Upper lobe of left lung (tissue), 6 donors: Measurements from ENCODE around the gene EMC8. TPM values are rescaled to one million over a fixed set of nuclear protein-coding genes. Genes with fewer than 3 reads are reported as not detected.

Experiments used
- ATAC-seq, 2 donors: fragments of 200-7000 bp; cut with Tn5 transposase; one replicate each; pipeline ENCODE4 v1.9.1; 2022; ENCODE audit warnings: mild to moderate bottlenecking in 2 of 2, moderate library complexity in 2 of 2; ENCODE audit not compliant: low FRiP score in 2 of 2
- DNase-seq, 2 donors: peaks; one replicate each; pipeline ENCODE4 v3.0.0-alpha.2; 2019 to 2020
- H3K27ac ChIP-seq, 4 donors: fragments of 200-600 bp; sonication (generic); one replicate each; pipeline ENCODE4 v1.5.1; 2016 to 2019
- H3K27me3 ChIP-seq, 4 donors: fragments of 200-600 bp; sonication (generic); one replicate each; pipeline ENCODE4 v1.5.1; 2017 to 2019
- H3K36me3 ChIP-seq, 4 donors: fragments of 200-600 bp; sonication (generic); one replicate each; pipeline ENCODE4 v1.5.1; 2016 to 2019
- H3K4me1 ChIP-seq, 4 donors: fragments of 200-600 bp; sonication (generic); one replicate each; pipeline ENCODE4 v1.5.1; 2018 to 2019
- H3K4me3 ChIP-seq, 4 donors: fragments of 200-600 bp; sonication (generic); one replicate each; pipeline ENCODE4 v1.5.1; 2017 to 2019; ENCODE audit warnings: mild to moderate bottlenecking in 2 of 4, moderate library complexity in 1 of 4
- H3K9me3 ChIP-seq, 4 donors: fragments of 200-600 bp; sonication (generic); one replicate each; pipeline ENCODE4 v1.5.1; 2018 to 2019
- EP300 ChIP-seq, 4 donors: sonication (generic); formaldehyde crosslinking; IDR thresholded peaks; one replicate each; pipeline ENCODE4 v1.5.1; 2017; ENCODE audit warnings: antibody characterized with exemption in 4 of 4, control low read depth in 2 of 4
- POLR2A ChIP-seq, 4 donors: fragments of 450-650 bp; IDR thresholded peaks; one replicate each; pipeline ENCODE4 v1.5.1; 2016 to 2017; ENCODE audit warnings: antibody characterized with exemption in 4 of 4, mild to moderate bottlenecking in 2 of 4
- POLR2AphosphoS5 ChIP-seq, 2 donors: sonication (generic); formaldehyde crosslinking; IDR thresholded peaks; one replicate each; pipeline ENCODE4 v1.5.1; 2017; ENCODE audit warnings: antibody characterized with exemption in 2 of 2
- WGBS, 2 donors: methylation state at CpG; one replicate each; pipeline ENCODE4 v1.1.5; 2017 to 2018; 5-methylcytosine and 5-hydroxymethylcytosine counted together
- total RNA-seq, 6 donors: library from RNA; depleted of rRNA in 4 of 6; stranded (reverse); fragments of >200 nt in 4 of 6; gene quantifications; one replicate each; pipeline versions ENCODE4 v1.1.0 to v1.2.1, GENCODE V29; 2016 to 2021
- TF ChIP-seq, protein P1 (sequence below), 6 experiments: fragments of 450-650 bp in 4 of 6; fragments of 200-600 bp in 2 of 6; sonication (generic) in 2 of 6; IDR thresholded peaks; one replicate each; pipeline ENCODE4 v1.5.1; 2016 to 2019; ENCODE audit warnings: antibody characterized with exemption in 6 of 6
- donor health status: DM: no; HTN: no; CAD: no; lungs with moderate emphysema.
- donor health status: DM: no; HTN: yes; CAD: no; lungs with severe emphysema.

EMC8 gene
- total RNA-seq, 6 donors from 2014 or later = 15.8 to 39.8 (median 25.6) TPM

DNA sequence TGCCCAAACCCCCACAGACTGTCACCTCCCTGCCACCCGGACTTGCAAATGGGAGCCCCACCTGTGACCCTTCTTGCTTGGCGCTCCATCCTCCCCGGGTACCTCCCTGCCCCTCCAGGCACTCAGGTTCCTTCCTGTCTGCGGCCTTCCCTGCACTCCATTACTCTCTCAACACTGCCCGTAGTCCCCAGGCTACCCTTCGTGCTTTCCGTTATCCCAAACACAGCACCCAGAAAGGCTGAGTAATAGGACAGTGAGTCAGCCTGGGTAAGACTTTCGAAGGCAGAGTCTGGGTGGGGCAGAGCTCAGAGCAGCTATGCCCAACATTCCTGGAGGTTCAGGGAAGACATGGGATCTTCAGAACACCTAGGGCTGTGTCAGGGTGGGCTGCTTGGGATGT is 31.8 kb downstream of the EMC8 start:
- Histone ChIP-seq H3K27me3 (no peaks in the 10 kb centered on the region), H3K4me1 (no peaks in the 10 kb centered on the region), H3K27ac (no peak overlapping the region), H3K4me3 (no peak overlapping the region), H3K36me3 (no peaks in the 10 kb centered on the region), H3K9me3 (no peaks in the 10 kb centered on the region)
- DNase-seq (no peak), ATAC-seq (no peak)
- WGBS, 2 donors = 59 to 72% methylated on average over 8 of the region's 8 CpGs
- no peak for TF ChIP-seq POLR2A (IDR thresholded peaks at IDR 0.05)
- no peak for TF ChIP-seq EP300 (IDR thresholded peaks at IDR 0.05)
- TF ChIP-seq, protein P1, sequence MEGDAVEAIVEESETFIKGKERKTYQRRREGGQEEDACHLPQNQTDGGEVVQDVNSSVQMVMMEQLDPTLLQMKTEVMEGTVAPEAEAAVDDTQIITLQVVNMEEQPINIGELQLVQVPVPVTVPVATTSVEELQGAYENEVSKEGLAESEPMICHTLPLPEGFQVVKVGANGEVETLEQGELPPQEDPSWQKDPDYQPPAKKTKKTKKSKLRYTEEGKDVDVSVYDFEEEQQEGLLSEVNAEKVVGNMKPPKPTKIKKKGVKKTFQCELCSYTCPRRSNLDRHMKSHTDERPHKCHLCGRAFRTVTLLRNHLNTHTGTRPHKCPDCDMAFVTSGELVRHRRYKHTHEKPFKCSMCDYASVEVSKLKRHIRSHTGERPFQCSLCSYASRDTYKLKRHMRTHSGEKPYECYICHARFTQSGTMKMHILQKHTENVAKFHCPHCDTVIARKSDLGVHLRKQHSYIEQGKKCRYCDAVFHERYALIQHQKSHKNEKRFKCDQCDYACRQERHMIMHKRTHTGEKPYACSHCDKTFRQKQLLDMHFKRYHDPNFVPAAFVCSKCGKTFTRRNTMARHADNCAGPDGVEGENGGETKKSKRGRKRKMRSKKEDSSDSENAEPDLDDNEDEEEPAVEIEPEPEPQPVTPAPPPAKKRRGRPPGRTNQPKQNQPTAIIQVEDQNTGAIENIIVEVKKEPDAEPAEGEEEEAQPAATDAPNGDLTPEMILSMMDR (IDR thresholded peaks at IDR 0.05) = no peak
- TF ChIP-seq POLR2AphosphoS5 (IDR thresholded peaks at IDR 0.05) = no peak

DNA sequence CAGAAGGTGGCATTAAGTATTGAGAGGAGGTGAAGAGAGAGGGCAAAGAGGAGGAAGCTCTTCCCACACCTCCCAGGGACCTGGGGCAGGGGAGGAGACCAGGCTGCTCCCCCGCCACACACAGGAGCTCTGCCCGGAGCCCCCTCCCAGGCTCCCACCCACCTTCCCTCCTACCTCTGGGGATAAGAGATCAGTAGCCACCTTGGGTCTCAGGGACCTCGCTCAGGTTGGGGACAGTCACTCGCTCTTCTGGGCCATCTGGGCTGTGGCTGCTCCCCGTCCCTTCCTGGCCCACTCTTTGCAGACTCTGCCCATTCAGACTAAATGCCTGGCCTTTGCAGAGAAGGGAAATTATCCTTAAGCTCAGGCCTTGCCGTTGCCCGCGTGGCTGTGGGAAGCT is 33.6 kb downstream of the EMC8 start:
- ATAC-seq = no peak
- WGBS, 2 donors = 63 to 74% methylated on average over 6 to 8 of the region's 8 CpGs

DNA sequence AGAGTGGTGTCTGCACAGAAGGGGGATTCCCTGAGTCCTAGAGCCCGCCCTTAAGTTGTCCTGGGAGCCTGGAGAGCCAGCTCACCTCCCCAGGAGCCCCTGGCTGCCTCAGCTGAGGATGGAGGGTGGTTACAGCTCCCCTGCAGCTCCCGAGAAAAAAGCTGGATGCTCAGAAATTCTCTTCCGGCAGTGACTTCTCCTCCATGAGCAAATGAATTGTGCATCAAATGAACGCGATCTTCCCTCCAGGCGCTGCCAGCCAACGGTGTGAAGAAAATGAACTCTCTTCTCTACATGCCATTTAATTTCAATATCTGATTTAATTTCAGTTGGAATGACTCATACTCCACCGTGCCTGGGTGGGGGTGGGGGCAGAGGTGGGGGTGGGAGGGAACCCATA is 34.1 kb downstream of the EMC8 start:
- 68 to 69% methylated on average over 7 to 8 of the region's 8 CpGs for WGBS, 2 donors

More for the DNA sequence above, 33.6 kb downstream of the EMC8 start:
- TF ChIP-seq, protein P1 (IDR thresholded peaks at IDR 0.05) = no peak
- TF ChIP-seq EP300 (IDR thresholded peaks at IDR 0.05) (no peak), POLR2A (IDR thresholded peaks at IDR 0.05) (no peak), POLR2AphosphoS5 (IDR thresholded peaks at IDR 0.05) (no peak)
- DNase-seq = no peak
- Histone ChIP-seq H3K4me3 (no peak overlapping the region), H3K36me3 (no peaks in the 10 kb centered on the region), H3K27ac (no peak overlapping the region), H3K4me1 (peaks cover 0 to 4% (median 0%) of the 10 kb centered on the region in 4 donors), H3K27me3 (no peaks in the 10 kb centered on the region), H3K9me3 (no peaks in the 10 kb centered on the region)

DNA sequence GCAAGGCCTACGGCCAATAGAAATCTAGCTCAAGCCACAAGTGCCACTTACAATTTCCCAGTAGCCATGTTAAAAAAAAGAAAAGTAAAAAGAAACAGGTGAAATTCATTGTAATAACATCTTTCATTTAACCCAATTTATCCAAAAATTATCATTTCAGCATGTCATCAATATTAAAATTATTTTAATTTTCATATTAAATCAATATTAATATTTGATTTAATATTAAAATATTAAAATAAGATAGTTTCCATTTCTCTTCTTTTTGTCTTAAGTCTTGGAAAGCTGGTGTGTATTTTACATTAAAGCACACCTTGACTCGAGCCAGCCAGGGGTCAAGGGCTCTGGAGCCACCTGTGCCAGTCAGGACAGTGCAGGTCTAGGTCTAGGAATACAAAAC is 35.7 kb downstream of the EMC8 start:
- Histone ChIP-seq H3K4me3 (no peak overlapping the region), H3K36me3 (no peaks in the 10 kb centered on the region), H3K27ac (no peak overlapping the region), H3K4me1 (peaks cover 0 to 9% (median 2%) of the 10 kb centered on the region in 4 donors), H3K9me3 (no peaks in the 10 kb centered on the region), H3K27me3 (no peaks in the 10 kb centered on the region)
- WGBS, 2 donors = 83 to 89% methylated on average over 2 of the region's 2 CpGs
- TF ChIP-seq POLR2AphosphoS5 (IDR thresholded peaks at IDR 0.05) (no peak), POLR2A (IDR thresholded peaks at IDR 0.05) (no peak), EP300 (IDR thresholded peaks at IDR 0.05) (no peak)
- TF ChIP-seq, protein P1 (IDR thresholded peaks at IDR 0.05) = no peak
- DNase-seq = no peak
- ATAC-seq = no peak

More for the DNA sequence above, 34.1 kb downstream of the EMC8 start:
- H3K36me3 ChIP-seq = no peaks in the 10 kb centered on the region
- H3K4me3 ChIP-seq = no peak overlapping the region
- peaks cover 0 to 4% (median 0%) of the 10 kb centered on the region in 4 donors for H3K4me1 ChIP-seq
- ATAC-seq = no peak
- H3K27me3 ChIP-seq = no peaks in the 10 kb centered on the region
- H3K27ac ChIP-seq = no peak overlapping the region
- no peaks in the 10 kb centered on the region for H3K9me3 ChIP-seq
- DNase-seq = no peak
- TF ChIP-seq POLR2AphosphoS5 (IDR thresholded peaks at IDR 0.05) = no peak
- TF ChIP-seq EP300 (IDR thresholded peaks at IDR 0.05) = no peak
- no peak for TF ChIP-seq POLR2A (IDR thresholded peaks at IDR 0.05)
- TF ChIP-seq, protein P1 (IDR thresholded peaks at IDR 0.05) = no peak

DNA sequence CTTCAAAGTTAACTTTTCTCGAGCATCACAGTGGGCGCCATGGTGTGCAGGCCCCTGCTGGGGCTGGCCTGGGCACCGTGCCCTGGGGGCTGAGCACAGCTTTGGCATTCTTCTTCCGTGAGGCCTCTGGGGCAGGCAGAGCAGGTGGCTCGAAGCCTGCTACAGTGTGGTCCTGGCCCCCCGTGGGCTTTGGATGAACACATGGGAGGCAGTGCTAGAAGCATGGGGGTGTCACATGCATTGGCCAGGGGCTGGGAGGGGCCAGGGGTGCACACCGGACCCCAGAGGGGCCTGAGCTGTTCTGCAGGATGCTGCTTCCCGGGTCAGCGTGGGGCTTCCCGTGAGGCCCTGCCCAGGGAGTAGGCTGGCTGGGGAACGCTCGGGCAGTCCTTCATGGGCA is 36.4 kb downstream of the EMC8 start:
- Histone ChIP-seq H3K4me3 (no peak overlapping the region), H3K27ac (no peak overlapping the region), H3K9me3 (no peaks in the 10 kb centered on the region), H3K27me3 (no peaks in the 10 kb centered on the region), H3K36me3 (no peaks in the 10 kb centered on the region), H3K4me1 (peaks cover 0 to 9% (median 2%) of the 10 kb centered on the region in 4 donors)
- peak in 1 of 2 donors; percentile 52 for ATAC-seq
- DNase-seq = no peak
- TF ChIP-seq EP300 (IDR thresholded peaks at IDR 0.05) (no peak), POLR2A (IDR thresholded peaks at IDR 0.05) (no peak), POLR2AphosphoS5 (IDR thresholded peaks at IDR 0.05) (no peak)
- TF ChIP-seq, protein P1 (IDR thresholded peaks at IDR 0.05) = no peak
- WGBS, 2 donors = 87 to 90% methylated on average over 2 to 9 of the region's 12 CpGs
